ENCODE results near the gene PRSS33. TPM values are rescaled to one million over a fixed set of nuclear protein-coding genes. Genes with fewer than 3 reads are reported as not detected.

PRSS33 gene
- total RNA-seq, 2 donors from 2014 or later: not detected

GRCh38 chr16:2775765-2776499, 11.4 kb downstream of the PRSS33 start:
- ATAC-seq: no peak
- Mint-ChIP-seq H3K9me3 (no peaks in the 10 kb centered on the region), H3K36me3 (peaks cover 15 to 21% of the 10 kb centered on the region in 2 donors), H3K27ac (peak overlapping the region; percentile 97)
- DNase-seq (ENCODE audit: low spot score in 2 of 2): no peak

- ATAC-seq: no peak
- DNase-seq (ENCODE audit: low spot score in 2 of 2): no peak
- Mint-ChIP-seq H3K36me3 (peaks cover 15 to 21% of the 10 kb centered on the region in 2 donors), H3K27ac (peak overlapping the region; percentile 97), H3K9me3 (no peaks in the 10 kb centered on the region)
Observed at GRCh38 chr16:2775131-2775716, 12.1 kb downstream of the PRSS33 start.

GRCh38 chr16:2774161-2774891, 13.0 kb downstream of the PRSS33 start:
- ATAC-seq (no peak), DNase-seq (ENCODE audit: low spot score in 2 of 2) (no peak)
- peaks cover 21 to 22% of the 10 kb centered on the region in 2 donors for H3K36me3 Mint-ChIP-seq
- H3K9me3 Mint-ChIP-seq: no peaks in the 10 kb centered on the region
- H3K27ac Mint-ChIP-seq: peak overlapping the region; percentile 43 to 55

- H3K27ac Mint-ChIP-seq: peak overlapping the region; percentile 43 to 55
- DNase-seq (ENCODE audit: low spot score in 2 of 2) (no peak), ATAC-seq (no peak)
- H3K9me3 Mint-ChIP-seq: no peaks in the 10 kb centered on the region
- peaks cover 17 to 22% of the 10 kb centered on the region in 2 donors for H3K36me3 Mint-ChIP-seq
Observed at GRCh38 chr16:2773188-2773968, 14.0 kb downstream of the PRSS33 start.

GRCh38 chr16:2771496-2772402, 15.6 kb downstream of the PRSS33 start:
- Mint-ChIP-seq H3K27ac (peak overlapping the region; percentile 34 to 36), H3K9me3 (no peaks in the 10 kb centered on the region), H3K36me3 (peaks cover 17% of the 10 kb centered on the region in 2 donors)
- peak in 1 of 2 donors; percentile 50 for DNase-seq (ENCODE audit: low spot score in 2 of 2)
- ATAC-seq: no peak

- ATAC-seq (peak; percentile 4), DNase-seq (ENCODE audit: low spot score in 2 of 2) (peak in 1 of 2 donors; percentile 58)
- H3K9me3 Mint-ChIP-seq: no peaks in the 10 kb centered on the region
- H3K36me3 Mint-ChIP-seq: peaks cover 16 to 25% of the 10 kb centered on the region in 2 donors
- H3K27ac Mint-ChIP-seq: peak overlapping the region; percentile 34 to 44
Observed at GRCh38 chr16:2770057-2770951, 17.1 kb downstream of the PRSS33 start.

GRCh38 chr16:2769675-2770056, 17.7 kb downstream of the PRSS33 start:
- Mint-ChIP-seq H3K27ac (peak overlapping the region; percentile 34 to 96), H3K9me3 (no peaks in the 10 kb centered on the region), H3K36me3 (peaks cover 18 to 31% of the 10 kb centered on the region in 2 donors)
- no peak for ATAC-seq
- DNase-seq (ENCODE audit: low spot score in 2 of 2): no peak

GRCh38 chr16:2769100-2769529, 18.2 kb downstream of the PRSS33 start:
- H3K9me3 Mint-ChIP-seq: no peaks in the 10 kb centered on the region
- peak overlapping the region; percentile 34 to 96 for H3K27ac Mint-ChIP-seq
- no peak for DNase-seq (ENCODE audit: low spot score in 2 of 2)
- H3K36me3 Mint-ChIP-seq: peaks cover 22 to 33% of the 10 kb centered on the region in 2 donors
- no peak for ATAC-seq

GRCh38 chr16:2768403-2769089, 18.8 kb downstream of the PRSS33 start:
- no peaks in the 10 kb centered on the region for H3K9me3 Mint-ChIP-seq
- H3K36me3 Mint-ChIP-seq: peaks cover 27 to 38% of the 10 kb centered on the region in 2 donors
- no peak for ATAC-seq

GRCh38 chr16:2767891-2768290, 19.5 kb downstream of the PRSS33 start:
- peaks cover 33 to 45% of the 10 kb centered on the region in 2 donors for H3K36me3 Mint-ChIP-seq

More at GRCh38 chr16:2768403-2769089, 18.8 kb downstream of the PRSS33 start:
- peak overlapping the region; percentile 35 to 92 for H3K27ac Mint-ChIP-seq
- DNase-seq (ENCODE audit: low spot score in 2 of 2): no peak

GRCh38 chr16:2767140-2767731, 20.1 kb downstream of the PRSS33 start:
- ATAC-seq (peak in 1 of 2 donors; percentile 2), DNase-seq (ENCODE audit: low spot score in 2 of 2) (no peak)
- Mint-ChIP-seq H3K9me3 (no peaks in the 10 kb centered on the region), H3K27ac (peak overlapping the region; percentile 35 to 95), H3K36me3 (peaks cover 40 to 51% of the 10 kb centered on the region in 2 donors)

More at GRCh38 chr16:2767891-2768290, 19.5 kb downstream of the PRSS33 start:
- no peak for DNase-seq (ENCODE audit: low spot score in 2 of 2)
- ATAC-seq: no peak
- peak overlapping the region; percentile 35 to 95 for H3K27ac Mint-ChIP-seq
- no peaks in the 10 kb centered on the region for H3K9me3 Mint-ChIP-seq

GRCh38 chr16:2766430-2767139, 20.8 kb downstream of the PRSS33 start:
- peak overlapping the region; percentile 35 to 94 for H3K27ac Mint-ChIP-seq
- H3K36me3 Mint-ChIP-seq: peaks cover 47 to 58% of the 10 kb centered on the region in 2 donors
- no peaks in the 10 kb centered on the region for H3K9me3 Mint-ChIP-seq
- ATAC-seq: no peak
- no peak for DNase-seq (ENCODE audit: low spot score in 2 of 2)
